HuH-7 (cell line): ENCODE measurements around the gene ANGPTL2.

Experiments used
- DNase-seq: peaks from one replicate; pipeline ENCODE4 v3.0.0; 2011; ENCODE audit warnings: low spot score

The ANGPTL2 gene

DNA sequence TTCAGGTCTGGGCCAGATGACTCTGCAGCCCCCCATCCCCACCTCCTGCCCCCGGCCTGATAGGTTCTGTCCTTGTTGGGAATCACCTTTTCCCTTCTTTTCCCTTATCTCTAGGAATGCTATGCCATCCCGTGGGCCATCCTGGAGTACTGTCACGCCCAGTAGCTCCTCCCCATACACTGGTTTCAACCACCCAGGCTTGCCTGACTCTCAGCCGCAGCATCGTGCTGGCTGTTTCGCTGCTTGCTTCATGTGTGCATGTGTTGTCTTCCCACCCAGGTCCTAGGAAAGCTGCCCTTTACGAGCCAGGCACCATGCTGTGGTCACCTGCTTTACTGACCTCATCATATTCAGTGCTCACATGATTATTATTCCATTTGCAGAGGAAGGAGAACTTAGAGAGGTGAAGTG is 71.8 kb downstream of the ANGPTL2 start:
- no peak for DNase-seq

DNA sequence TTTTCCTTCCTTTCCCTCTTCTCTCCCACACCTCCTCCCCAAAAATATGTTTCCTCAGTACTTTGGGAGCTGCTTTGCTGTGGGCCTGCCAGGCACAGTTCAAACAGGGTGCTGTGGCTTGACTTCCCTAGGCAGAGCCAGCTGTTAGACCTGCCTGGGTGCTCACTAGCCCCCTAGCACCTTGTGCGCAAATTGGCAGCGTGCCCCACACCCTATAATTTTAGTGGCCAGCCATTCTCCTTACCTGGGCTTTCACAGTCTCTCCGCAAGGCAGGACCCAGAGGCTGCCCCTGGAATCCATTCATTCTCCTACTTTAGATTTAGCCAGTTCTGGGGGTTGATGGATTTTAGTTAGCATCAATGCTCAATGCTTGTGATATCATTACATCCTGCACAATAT is 72.3 kb downstream of the ANGPTL2 start:
- DNase-seq, result no peak

DNA sequence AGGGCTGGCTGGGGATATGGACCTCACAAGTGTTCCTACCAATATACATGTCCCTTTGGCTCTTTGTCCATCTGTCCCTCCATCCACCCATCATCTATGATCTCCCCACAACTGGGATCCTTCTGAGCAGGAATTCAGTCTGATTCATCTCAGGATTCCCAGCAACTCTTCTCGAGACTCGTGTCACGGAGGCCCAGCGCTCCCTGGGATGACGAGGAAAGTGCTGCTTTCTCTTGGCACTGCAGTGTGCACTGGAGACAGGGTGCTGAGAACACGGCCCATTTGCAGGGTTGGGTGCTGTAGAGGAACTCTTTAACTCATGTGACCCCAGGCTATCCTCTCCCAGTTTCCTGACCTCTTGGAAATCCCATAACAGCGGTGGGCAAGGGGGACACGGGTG is 72.9 kb downstream of the ANGPTL2 start:
- no peak for DNase-seq

DNA sequence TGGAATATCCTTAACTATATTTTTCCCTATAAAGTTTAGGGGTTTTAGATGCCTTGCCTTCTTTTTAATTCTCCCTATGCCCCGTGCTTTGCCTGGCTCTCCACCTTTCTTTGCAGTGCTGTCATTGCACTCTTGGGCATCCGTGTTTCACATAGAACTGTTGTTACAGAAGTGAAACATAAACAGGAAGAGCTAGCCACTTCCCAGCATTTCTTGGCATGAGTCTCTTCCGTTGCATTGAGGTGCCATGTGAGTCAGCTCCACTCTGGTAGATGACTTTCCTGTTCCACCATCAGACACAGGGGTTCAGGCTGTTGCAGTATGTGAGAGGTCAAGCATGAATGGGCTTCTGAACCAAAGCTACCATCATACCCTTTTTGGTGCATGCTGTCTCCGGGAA is 73.4 kb downstream of the ANGPTL2 start:
- no peak for DNase-seq

DNA sequence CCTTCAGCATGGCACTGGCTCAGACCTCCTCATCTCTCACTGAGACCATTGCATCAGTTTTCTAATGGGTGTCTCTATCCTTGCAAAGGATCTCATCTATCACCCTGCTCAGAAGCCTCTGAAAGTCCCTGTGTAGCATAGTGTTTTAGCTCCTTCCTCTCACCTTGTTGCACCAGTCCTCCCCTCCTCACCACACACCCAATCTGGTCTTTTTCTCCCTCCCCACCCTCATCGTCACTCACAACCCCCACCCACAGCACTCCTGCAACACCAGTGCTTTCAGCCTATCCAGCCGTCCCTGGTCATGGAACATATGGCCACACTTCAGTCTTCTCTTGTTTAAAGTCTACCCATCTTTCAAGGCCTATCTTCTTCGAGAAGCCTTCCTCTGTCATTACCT is 74.5 kb downstream of the ANGPTL2 start:
- DNase-seq, result no peak

DNA sequence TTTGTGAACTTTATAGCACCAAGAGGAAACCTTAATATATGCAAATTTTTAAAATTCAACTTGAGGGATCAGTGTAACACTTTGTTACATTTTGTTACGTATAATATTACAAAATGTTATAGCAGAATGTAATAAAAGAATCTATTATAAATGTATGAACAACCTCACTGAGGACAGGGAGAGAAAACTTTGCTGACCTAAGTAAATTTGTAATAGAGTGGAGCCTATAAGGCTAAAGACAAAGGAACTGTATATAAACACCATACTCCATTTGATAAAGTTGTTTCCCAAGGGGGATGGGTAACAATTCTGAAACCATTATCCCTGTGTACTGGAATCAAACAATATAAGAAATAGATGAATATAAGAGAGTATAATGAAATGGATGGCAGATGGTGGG is 77.3 kb downstream of the ANGPTL2 start:
- DNase-seq, result no peak

DNA sequence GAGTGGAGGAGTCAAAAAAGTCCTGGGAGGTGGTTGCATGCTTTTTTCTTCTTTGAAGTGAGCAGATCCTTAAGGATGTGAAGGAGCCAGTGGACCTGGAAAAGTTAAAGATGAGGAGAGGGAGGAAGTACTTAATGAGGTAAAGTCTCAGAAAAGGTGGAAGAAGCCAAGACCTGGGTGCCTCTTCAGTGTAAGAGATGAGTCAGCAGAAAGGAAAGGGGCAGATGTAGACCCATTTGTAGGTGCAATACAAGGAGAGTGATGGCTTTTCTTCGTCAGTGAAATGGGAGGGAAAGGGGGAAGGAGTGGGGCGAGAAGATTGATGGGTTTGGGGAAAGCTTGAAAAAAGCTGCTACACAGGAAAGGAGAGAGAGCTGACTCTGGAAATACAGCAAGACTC is 82.9 kb downstream of the ANGPTL2 start:
- DNase-seq, result no peak

DNA sequence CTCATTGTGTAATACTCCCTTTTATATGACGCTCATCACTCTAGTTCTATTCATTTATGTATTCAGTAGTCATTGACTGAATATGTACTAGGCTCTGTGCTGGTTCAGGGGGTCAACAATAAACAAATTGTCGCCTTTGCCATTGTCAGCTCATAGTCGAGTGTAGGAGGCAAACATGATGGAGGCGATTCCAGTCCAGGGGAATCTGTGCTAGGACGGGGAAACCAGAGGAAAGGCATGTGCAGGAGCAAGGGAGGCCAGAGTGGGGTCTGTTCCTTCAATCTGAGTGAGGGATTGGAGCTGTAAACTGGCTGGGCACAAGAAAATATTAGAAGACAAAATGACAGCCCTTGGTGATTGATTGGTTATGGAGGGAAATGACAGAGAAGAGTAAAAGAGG is 83.9 kb downstream of the ANGPTL2 start:
- no peak for DNase-seq
